Liver (tissue), 9 donors: ENCODE measurements around the gene ALG8. TPM values are rescaled to one million over a fixed set of nuclear protein-coding genes. Genes with fewer than 3 reads are reported as not detected.

ENCODE experiments used
- DNase-seq: peaks from one replicate; pipeline ENCODE4 v3.0.0-alpha.2; 2017; ENCODE audit warnings: low spot score
- H3K27ac ChIP-seq, 2 donors: one replicate each; pipeline ENCODE4 v1.7.0; 2013; ENCODE audit warnings: inconsistent platforms in 2 of 2, low read length in 2 of 2, control low read depth in 1 of 2, low read depth in 1 of 2, mild to moderate bottlenecking in 1 of 2
- H3K27me3 ChIP-seq, 4 donors: one replicate each; pipeline versions ENCODE4 v1.6.1 to v1.7.0; 2013; ENCODE audit warnings: low read length in 3 of 4, inconsistent platforms in 1 of 4, mild to moderate bottlenecking in 1 of 4, moderate library complexity in 1 of 4; ENCODE audit not compliant: control insufficient read depth in 4 of 4, insufficient read depth in 4 of 4
- H3K36me3 ChIP-seq, 4 donors: one replicate each; pipeline versions ENCODE4 v1.6.1 to v1.7.0; 2013; ENCODE audit warnings: low read length in 3 of 4, mild to moderate bottlenecking in 3 of 4, low read depth in 1 of 4, moderate library complexity in 1 of 4; ENCODE audit not compliant: control insufficient read depth in 4 of 4, insufficient read depth in 3 of 4
- H3K4me1 ChIP-seq, 4 donors: one replicate each; pipeline versions ENCODE4 v1.6.1 to v1.7.0; 2013; ENCODE audit warnings: low read length in 3 of 4, mild to moderate bottlenecking in 3 of 4, moderate library complexity in 1 of 4; ENCODE audit not compliant: control insufficient read depth in 4 of 4, insufficient read depth in 4 of 4
- H3K4me3 ChIP-seq, 3 donors: one replicate each; pipeline versions ENCODE4 v1.6.1 to v1.7.0; 2013; ENCODE audit warnings: low read length in 3 of 3, control low read depth in 1 of 3, low read depth in 1 of 3, mild to moderate bottlenecking in 1 of 3
- H3K9ac ChIP-seq, 2 donors: one replicate each; pipeline ENCODE4 v1.7.0; 2013; ENCODE audit warnings: low read length in 2 of 2, mild to moderate bottlenecking in 2 of 2, moderate library complexity in 2 of 2, control low read depth in 1 of 2, low read depth in 1 of 2
- H3K9me3 ChIP-seq, 4 donors: one replicate each; pipeline versions ENCODE4 v1.6.1 to v1.7.0; 2013; ENCODE audit warnings: low read length in 3 of 4; ENCODE audit not compliant: control insufficient read depth in 4 of 4
- EGR1 ChIP-seq, 2 donors: IDR thresholded peaks; 2 replicates each; pipeline ENCODE4 v1.6.1; 2016 to 2018; ENCODE audit warnings: antibody characterized with exemption in 2 of 2, low read depth in 2 of 2
- FOXA1 ChIP-seq: IDR thresholded peaks from 2 replicates; pipeline ENCODE4 v1.6.1; 2016; ENCODE audit warnings: antibody characterized with exemption
- FOXA2 ChIP-seq: IDR thresholded peaks from 2 replicates; pipeline ENCODE4 v1.6.1; 2016; ENCODE audit warnings: antibody characterized with exemption
- GABPA ChIP-seq, 2 donors: IDR thresholded peaks in 1 of 2; conservative IDR thresholded peaks in 1 of 2; 2 replicates each; pipeline ENCODE4 v1.6.1; 2016; ENCODE audit warnings: antibody characterized with exemption in 2 of 2, mild to moderate bottlenecking in 1 of 2, moderate library complexity in 1 of 2
- HNF4A ChIP-seq, 2 donors: conservative IDR thresholded peaks; 2 replicates each; pipeline ENCODE4 v1.6.1; 2016; ENCODE audit warnings: antibody characterized with exemption in 2 of 2, mild to moderate bottlenecking in 2 of 2
- HNF4G ChIP-seq: IDR thresholded peaks from 2 replicates; pipeline ENCODE4 v1.6.1; 2016; ENCODE audit warnings: antibody characterized with exemption
- JUND ChIP-seq, 2 donors: IDR thresholded peaks; 2 replicates each; pipeline ENCODE4 v1.6.1; 2016; ENCODE audit warnings: antibody characterized with exemption in 2 of 2
- NR2F2 ChIP-seq: IDR thresholded peaks from 2 replicates; pipeline ENCODE4 v1.6.1; 2016; ENCODE audit warnings: antibody characterized with exemption
- RAD21 ChIP-seq, 2 donors: IDR thresholded peaks; 2 replicates each; pipeline ENCODE4 v1.6.1; 2016; ENCODE audit warnings: antibody characterized with exemption in 2 of 2, mild to moderate bottlenecking in 2 of 2
- SP1 ChIP-seq: IDR thresholded peaks from 2 replicates; pipeline ENCODE4 v1.6.1; 2018; ENCODE audit warnings: antibody characterized with exemption, mild to moderate bottlenecking
- TAF1 ChIP-seq: conservative IDR thresholded peaks from 2 replicates; pipeline ENCODE4 v1.6.1; 2016; ENCODE audit warnings: antibody characterized with exemption, mild to moderate bottlenecking
- YY1 ChIP-seq: IDR thresholded peaks from 2 replicates; pipeline ENCODE4 v1.6.1; 2016; ENCODE audit warnings: antibody characterized with exemption, mild to moderate bottlenecking
- WGBS: extraction: QIAGEN DNeasy Blood & Tissue Kit; methylation state at CpG from one replicate; pipeline ENCODE4 v1.1.7; 2013; 5-methylcytosine and 5-hydroxymethylcytosine counted together
- polyA plus RNA-seq, 2 donors: library from polyadenylated mRNA; stranded (reverse) in 1 of 2; unstranded in 1 of 2; fragments of 200-250 nt in 1 of 2; fragments of >200 nt in 1 of 2; fragmentation: Nextera tagmentation in 1 of 2; extraction: Ambion mirVana in 1 of 2; gene quantifications; one replicate each; pipeline versions ENCODE4 v1.2.1 to v1.2.3, GENCODE V29; 2013 to 2015
- total RNA-seq, 2 donors: library from RNA; depleted of rRNA; stranded (reverse); fragments of >200 nt; gene quantifications; one replicate each; pipeline ENCODE4 v1.2.3, GENCODE V29; 2014
- TF ChIP-seq, protein P1 (sequence below): IDR thresholded peaks from 2 replicates; pipeline ENCODE4 v1.6.1; 2016; ENCODE audit warnings: antibody characterized with exemption
- TF ChIP-seq, protein P2 (sequence below): IDR thresholded peaks from 2 replicates; pipeline ENCODE4 v1.6.1; 2016; ENCODE audit warnings: antibody characterized with exemption
- TF ChIP-seq, protein P3 (sequence below): fragments of 150-350 bp; IDR thresholded peaks from 2 replicates; pipeline ENCODE4 v1.5.1; 2017; ENCODE audit warnings: improper control_type of control experiment, low read depth, low read length; ENCODE audit not compliant: missing input control
- TF ChIP-seq, protein P4 (sequence below): IDR thresholded peaks from 2 replicates; pipeline ENCODE4 v1.6.1; 2016; ENCODE audit warnings: antibody characterized with exemption, mild to moderate bottlenecking
- TF ChIP-seq, protein P5 (sequence below): IDR thresholded peaks from 2 replicates; pipeline ENCODE4 v1.6.1; 2016; ENCODE audit warnings: antibody characterized with exemption
- donor health status: healthy.
- donor health status: healthy.
- donor health status: healthy.
- donor health status: healthy.
- donor health status: healthy.

Gene ALG8
- total and polyA plus RNA-seq, 4 donors = 29.4 to 46.0 (median 38.0) TPM

DNA sequence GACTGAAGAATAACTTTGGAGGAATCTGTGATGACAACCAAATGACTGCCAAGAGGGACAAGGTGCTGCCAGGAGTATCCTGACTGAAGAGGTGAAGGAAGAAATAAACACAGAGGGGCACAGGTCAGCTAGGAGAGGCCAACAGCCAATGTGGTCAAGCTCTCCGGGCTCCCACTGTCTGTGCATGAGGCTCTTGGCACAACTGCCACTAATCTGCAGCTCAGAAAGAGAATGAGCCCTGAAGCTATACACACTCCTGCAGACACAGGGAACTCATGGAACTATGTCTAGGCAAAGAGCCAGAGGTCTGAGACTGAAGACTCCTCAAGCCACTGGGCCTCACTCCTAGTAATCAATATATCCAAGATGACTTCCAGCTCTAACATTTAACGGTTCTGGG, 68.8 kb downstream of the ALG8 start:
- no peak for DNase-seq
- Histone ChIP-seq H3K36me3 (peaks cover 5 to 27% (median 16%) of the 10 kb centered on the region in 4 donors), H3K27me3 (no peaks in the 10 kb centered on the region)

More for the DNA sequence above, 68.8 kb downstream of the ALG8 start:
- Histone ChIP-seq H3K4me3 (no peak overlapping the region), H3K9ac (no peak overlapping the region), H3K9me3 (no peaks in the 10 kb centered on the region), H3K4me1 (peaks cover 2 to 27% (median 7%) of the 10 kb centered on the region in 4 donors), H3K27ac (no peak overlapping the region)
- no peak for TF ChIP-seq JUND (IDR thresholded peaks at IDR 0.05)
- no peak for TF ChIP-seq SP1
- TF ChIP-seq FOXA2 = no peak
- no peak for TF ChIP-seq GABPA (IDR thresholded peaks at IDR 0.05 in 1 of 2, conservative IDR thresholded peaks at IDR 0.05 in 1 of 2)
- no peak for TF ChIP-seq NR2F2
- TF ChIP-seq, protein P1, sequence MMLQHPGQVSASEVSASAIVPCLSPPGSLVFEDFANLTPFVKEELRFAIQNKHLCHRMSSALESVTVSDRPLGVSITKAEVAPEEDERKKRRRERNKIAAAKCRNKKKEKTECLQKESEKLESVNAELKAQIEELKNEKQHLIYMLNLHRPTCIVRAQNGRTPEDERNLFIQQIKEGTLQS = no peak
- no peak for TF ChIP-seq RAD21 (IDR thresholded peaks at IDR 0.05)
- TF ChIP-seq, protein P2, sequence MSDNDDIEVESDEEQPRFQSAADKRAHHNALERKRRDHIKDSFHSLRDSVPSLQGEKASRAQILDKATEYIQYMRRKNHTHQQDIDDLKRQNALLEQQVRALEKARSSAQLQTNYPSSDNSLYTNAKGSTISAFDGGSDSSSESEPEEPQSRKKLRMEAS = no peak
- TF ChIP-seq, protein P3, sequence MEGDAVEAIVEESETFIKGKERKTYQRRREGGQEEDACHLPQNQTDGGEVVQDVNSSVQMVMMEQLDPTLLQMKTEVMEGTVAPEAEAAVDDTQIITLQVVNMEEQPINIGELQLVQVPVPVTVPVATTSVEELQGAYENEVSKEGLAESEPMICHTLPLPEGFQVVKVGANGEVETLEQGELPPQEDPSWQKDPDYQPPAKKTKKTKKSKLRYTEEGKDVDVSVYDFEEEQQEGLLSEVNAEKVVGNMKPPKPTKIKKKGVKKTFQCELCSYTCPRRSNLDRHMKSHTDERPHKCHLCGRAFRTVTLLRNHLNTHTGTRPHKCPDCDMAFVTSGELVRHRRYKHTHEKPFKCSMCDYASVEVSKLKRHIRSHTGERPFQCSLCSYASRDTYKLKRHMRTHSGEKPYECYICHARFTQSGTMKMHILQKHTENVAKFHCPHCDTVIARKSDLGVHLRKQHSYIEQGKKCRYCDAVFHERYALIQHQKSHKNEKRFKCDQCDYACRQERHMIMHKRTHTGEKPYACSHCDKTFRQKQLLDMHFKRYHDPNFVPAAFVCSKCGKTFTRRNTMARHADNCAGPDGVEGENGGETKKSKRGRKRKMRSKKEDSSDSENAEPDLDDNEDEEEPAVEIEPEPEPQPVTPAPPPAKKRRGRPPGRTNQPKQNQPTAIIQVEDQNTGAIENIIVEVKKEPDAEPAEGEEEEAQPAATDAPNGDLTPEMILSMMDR = no peak
- TF ChIP-seq, protein P4, sequence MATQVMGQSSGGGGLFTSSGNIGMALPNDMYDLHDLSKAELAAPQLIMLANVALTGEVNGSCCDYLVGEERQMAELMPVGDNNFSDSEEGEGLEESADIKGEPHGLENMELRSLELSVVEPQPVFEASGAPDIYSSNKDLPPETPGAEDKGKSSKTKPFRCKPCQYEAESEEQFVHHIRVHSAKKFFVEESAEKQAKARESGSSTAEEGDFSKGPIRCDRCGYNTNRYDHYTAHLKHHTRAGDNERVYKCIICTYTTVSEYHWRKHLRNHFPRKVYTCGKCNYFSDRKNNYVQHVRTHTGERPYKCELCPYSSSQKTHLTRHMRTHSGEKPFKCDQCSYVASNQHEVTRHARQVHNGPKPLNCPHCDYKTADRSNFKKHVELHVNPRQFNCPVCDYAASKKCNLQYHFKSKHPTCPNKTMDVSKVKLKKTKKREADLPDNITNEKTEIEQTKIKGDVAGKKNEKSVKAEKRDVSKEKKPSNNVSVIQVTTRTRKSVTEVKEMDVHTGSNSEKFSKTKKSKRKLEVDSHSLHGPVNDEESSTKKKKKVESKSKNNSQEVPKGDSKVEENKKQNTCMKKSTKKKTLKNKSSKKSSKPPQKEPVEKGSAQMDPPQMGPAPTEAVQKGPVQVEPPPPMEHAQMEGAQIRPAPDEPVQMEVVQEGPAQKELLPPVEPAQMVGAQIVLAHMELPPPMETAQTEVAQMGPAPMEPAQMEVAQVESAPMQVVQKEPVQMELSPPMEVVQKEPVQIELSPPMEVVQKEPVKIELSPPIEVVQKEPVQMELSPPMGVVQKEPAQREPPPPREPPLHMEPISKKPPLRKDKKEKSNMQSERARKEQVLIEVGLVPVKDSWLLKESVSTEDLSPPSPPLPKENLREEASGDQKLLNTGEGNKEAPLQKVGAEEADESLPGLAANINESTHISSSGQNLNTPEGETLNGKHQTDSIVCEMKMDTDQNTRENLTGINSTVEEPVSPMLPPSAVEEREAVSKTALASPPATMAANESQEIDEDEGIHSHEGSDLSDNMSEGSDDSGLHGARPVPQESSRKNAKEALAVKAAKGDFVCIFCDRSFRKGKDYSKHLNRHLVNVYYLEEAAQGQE = no peak
- TF ChIP-seq YY1 = no peak
- TF ChIP-seq EGR1 (IDR thresholded peaks at IDR 0.05; ENCODE audit: low read depth in 2 of 2) = no peak
- TF ChIP-seq, protein P5, sequence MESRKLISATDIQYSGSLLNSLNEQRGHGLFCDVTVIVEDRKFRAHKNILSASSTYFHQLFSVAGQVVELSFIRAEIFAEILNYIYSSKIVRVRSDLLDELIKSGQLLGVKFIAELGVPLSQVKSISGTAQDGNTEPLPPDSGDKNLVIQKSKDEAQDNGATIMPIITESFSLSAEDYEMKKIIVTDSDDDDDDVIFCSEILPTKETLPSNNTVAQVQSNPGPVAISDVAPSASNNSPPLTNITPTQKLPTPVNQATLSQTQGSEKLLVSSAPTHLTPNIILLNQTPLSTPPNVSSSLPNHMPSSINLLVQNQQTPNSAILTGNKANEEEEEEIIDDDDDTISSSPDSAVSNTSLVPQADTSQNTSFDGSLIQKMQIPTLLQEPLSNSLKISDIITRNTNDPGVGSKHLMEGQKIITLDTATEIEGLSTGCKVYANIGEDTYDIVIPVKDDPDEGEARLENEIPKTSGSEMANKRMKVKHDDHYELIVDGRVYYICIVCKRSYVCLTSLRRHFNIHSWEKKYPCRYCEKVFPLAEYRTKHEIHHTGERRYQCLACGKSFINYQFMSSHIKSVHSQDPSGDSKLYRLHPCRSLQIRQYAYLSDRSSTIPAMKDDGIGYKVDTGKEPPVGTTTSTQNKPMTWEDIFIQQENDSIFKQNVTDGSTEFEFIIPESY = no peak
- no peak for TF ChIP-seq HNF4A (conservative IDR thresholded peaks at IDR 0.05)
- no peak for TF ChIP-seq FOXA1
- no peak for TF ChIP-seq HNF4G
- TF ChIP-seq TAF1 = no peak
- WGBS = 62% methylated on average over 2 of the region's 2 CpGs
